ENCODE results near the gene TMEM169. TPM values are rescaled to one million over a fixed set of nuclear protein-coding genes. Genes with fewer than 3 reads are reported as not detected.

The TMEM169 gene
- total and polyA plus RNA-seq, 2 of the 13 experiments (the other 11 are each of a cell fraction or from before 2014, with no cell fraction given) = 1.5 to 4.5 TPM

GRCh38 chr2:216118474-216118873 lies 36.8 kb downstream of the TMEM169 start:
- H3K4me1 ChIP-seq (ENCODE audit: insufficient read depth, low read length) = peaks cover 35% of the 10 kb centered on the region
- no peak overlapping the region for H3K9ac ChIP-seq (ENCODE audit: insufficient read depth, low read depth, low read length)
- FAIRE-seq (no peak), ATAC-seq (no peak), DNase-seq (ENCODE audit: low spot score) (no peak)
- POLR2A ChIA-PET = interaction anchor here (1.4 kb wide), 1 partner anchor 9 kb away, joined by 3 read pairs; the partner anchor contains the start of gene XRCC5
- peaks cover 41% of the 10 kb centered on the region for H3K79me2 ChIP-seq (ENCODE audit: insufficient read depth, low read length)
- no peak for TF ChIP-seq CREB3 (CRISPR knock-in tag; IDR thresholded peaks at IDR 0.05)
- TF ChIP-seq BHLHE40 (IDR thresholded peaks at IDR 0.05; ENCODE audit: low read length) = no peak
- no peak for TF ChIP-seq ZBTB39 (CRISPR knock-in tag; IDR thresholded peaks at IDR 0.05)
- TF ChIP-seq MIER3 (CRISPR knock-in tag; IDR thresholded peaks at IDR 0.05; ENCODE audit: borderline replicate concordance) = no peak
- TF ChIP-seq MTERF4 (CRISPR knock-in tag; IDR thresholded peaks at IDR 0.05) = no peak
- TF ChIP-seq ZNF180 (CRISPR knock-in tag; IDR thresholded peaks at IDR 0.05; ENCODE audit: borderline replicate concordance, low read depth) = no peak
- TF ChIP-seq ZFX (CRISPR knock-in tag; IDR thresholded peaks at IDR 0.05; ENCODE audit: low read depth) = no peak
- TF ChIP-seq HOXA3 (CRISPR knock-in tag; IDR thresholded peaks at IDR 0.05) = no peak
- TF ChIP-seq RBAK (CRISPR knock-in tag; IDR thresholded peaks at IDR 0.05) = no peak
- TF ChIP-seq AHR (CRISPR knock-in tag; IDR thresholded peaks at IDR 0.05) = no peak
- no peak for TF ChIP-seq GFI1 (CRISPR knock-in tag; IDR thresholded peaks at IDR 0.05; ENCODE audit: borderline replicate concordance)
- TF ChIP-seq SRF (IDR thresholded peaks at IDR 0.05; ENCODE audit: low read depth, low read length) = no peak
- TF ChIP-seq ETV6 (CRISPR knock-in tag; conservative IDR thresholded peaks at IDR 0.05) = no peak
- no peak for TF ChIP-seq AFF4 (CRISPR knock-in tag; IDR thresholded peaks at IDR 0.05)
- H3K4me2 ChIP-seq (ENCODE audit: low read depth, low read length) = no peak overlapping the region
- intact Hi-C loops (cut with micrococcal nuclease; ENCODE audit: unreplicated experiment) = no loop called here
- no peaks in the 10 kb centered on the region; a peak in 1 of 5 replicates for H3K27me3 ChIP-seq (ENCODE audit: control insufficient read depth in 1 of 2, insufficient read depth in 2 of 2, low read length in 2 of 2)
- in situ Hi-C loops (cut with HindIII; ENCODE audit: extremely low pct_ligation_motif_present, low pct_unique_long_range_greater_than_20kb) = no loop called here
- H3K9me3 ChIP-seq (ENCODE audit: low read length) = no peaks in the 10 kb centered on the region
- no TSS peak for BruUV-seq (replicated peaks)
- H3K36me3 ChIP-seq (replicated peaks in 1 of 2; ENCODE audit: control insufficient read depth in 1 of 2, insufficient read depth in 2 of 2, low read length in 2 of 2) = peaks cover 20 to 86% of the 10 kb centered on the region in 2 experiments
- no peaks in the 10 kb centered on the region for H4K20me1 ChIP-seq (ENCODE audit: insufficient read depth, low read length)
- WGBS (ENCODE audit: low lambda C conversion rate) = 97% methylated on average over 1 of the region's 1 CpG
- H3K27ac ChIP-seq (ENCODE audit: extremely low read length, insufficient read depth, low read length) = no peak overlapping the region
- H3K4me3 ChIP-seq (replicated peaks in 1 of 3; ENCODE audit: insufficient read depth in 1 of 3, low read depth in 2 of 3, low read length in 3 of 3) = no peak overlapping the region
- CTCF ChIA-PET (ENCODE audit: low intra/inter-chr PET ratio, low total read pairs) = no interaction called here
- H2AFZ ChIP-seq (ENCODE audit: low read length) = no peak overlapping the region
